OCI-LY1 (cell line): ENCODE results near the gene TRAPPC13.

ENCODE experiments used
- H2AFZ ChIP-seq: fragments of 200-600 bp; sonication (generic), shearing (Covaris generic); 2 replicates; pipeline ENCODE4 v1.6.0; 2014; ENCODE audit warnings: antibody characterized with exemption, mild to moderate bottlenecking, low read length
- H3F3A ChIP-seq: fragments of 200-600 bp; sonication (generic), shearing (Covaris generic); 2 replicates; pipeline ENCODE4 v1.6.0; 2014; ENCODE audit warnings: mild to moderate bottlenecking, antibody characterized with exemption, low read length, moderate library complexity; ENCODE audit not compliant: insufficient read depth
- H3K27ac ChIP-seq: fragments of 200-600 bp; sonication (generic); 2 replicates; pipeline ENCODE4 v1.5.1; 2014; ENCODE audit warnings: low read length, mixed run types, mild to moderate bottlenecking, low read depth; ENCODE audit not compliant: poor library complexity, severe bottlenecking
- H3K27me3 ChIP-seq: fragments of 200-600 bp; sonication (generic); 2 replicates; pipeline ENCODE4 v1.6.0; 2014; ENCODE audit warnings: antibody characterized with exemption, mild to moderate bottlenecking, low read length, moderate library complexity; ENCODE audit not compliant: insufficient read depth
- H3K36me3 ChIP-seq: fragments of 200-600 bp; sonication (generic); 2 replicates; pipeline ENCODE4 v1.6.1; 2014; ENCODE audit warnings: mild to moderate bottlenecking, antibody characterized with exemption, low read length, moderate library complexity, mixed read lengths; ENCODE audit not compliant: insufficient read depth
- H3K4me1 ChIP-seq: fragments of 200-600 bp; sonication (generic); 2 replicates; pipeline ENCODE4 v1.5.1; 2014; ENCODE audit warnings: mild to moderate bottlenecking, low read length, moderate library complexity; ENCODE audit not compliant: insufficient read depth, severe bottlenecking
- H3K4me2 ChIP-seq: fragments of 200-600 bp; sonication (generic), shearing (Covaris generic); 2 replicates; pipeline ENCODE4 v1.6.1; 2014; ENCODE audit warnings: low read length
- H3K4me3 ChIP-seq: fragments of 200-600 bp; sonication (generic); 2 replicates; pipeline ENCODE4 v1.5.1; 2014; ENCODE audit warnings: low read length, low read depth, mild to moderate bottlenecking, mixed read lengths; ENCODE audit not compliant: poor library complexity, severe bottlenecking
- H3K79me2 ChIP-seq: fragments of 200-600 bp; shearing (Covaris generic); 2 replicates; pipeline ENCODE4 v1.6.1; 2016; ENCODE audit warnings: mixed run types, low read length, mixed read lengths; ENCODE audit not compliant: insufficient read depth
- H3K9ac ChIP-seq: fragments of 200-600 bp; sonication (generic), shearing (Covaris generic); 2 replicates; pipeline ENCODE4 v1.6.1; 2014; ENCODE audit warnings: mild to moderate bottlenecking, low read length, mixed read lengths
- H3K9me2 ChIP-seq: fragments of 200-600 bp; sonication (generic), shearing (Covaris generic); 2 replicates; pipeline ENCODE4 v1.6.1; 2014; ENCODE audit warnings: low read depth, mild to moderate bottlenecking, low read length, mixed read lengths
- H3K9me3 ChIP-seq: fragments of 200-600 bp; shearing (Covaris generic); 2 replicates; pipeline ENCODE4 v1.6.1; 2014; ENCODE audit warnings: low read length, mixed read lengths
- H4K20me1 ChIP-seq: fragments of 200-600 bp; sonication (generic), shearing (Covaris generic); 2 replicates; pipeline ENCODE4 v1.6.0; 2016; ENCODE audit warnings: mild to moderate bottlenecking, low read length; ENCODE audit not compliant: insufficient read depth
- CTCF ChIP-seq: fragments of 200-600 bp; sonication (generic), shearing (Covaris generic); IDR thresholded peaks from 2 replicates; pipeline ENCODE4 v1.5.1; 2017; ENCODE audit warnings: mild to moderate bottlenecking, antibody characterized with exemption, low read length, moderate library complexity, mixed read lengths
- EZH2 ChIP-seq: fragments of 200-600 bp; sonication (generic), shearing (Covaris generic); IDR thresholded peaks from 2 replicates; pipeline ENCODE4 v1.8.0; 2017; ENCODE audit warnings: borderline replicate concordance, mixed run types, mild to moderate bottlenecking, antibody characterized with exemption, low read length, moderate library complexity, mixed read lengths

Gene TRAPPC13

GRCh38 chr5:65630981-65631380 is 6.2 kb downstream of the TRAPPC13 start:
- Histone ChIP-seq H3K27me3 (no peaks in the 10 kb centered on the region), H3F3A (no peaks in the 10 kb centered on the region), H3K4me3 (no peak overlapping the region), H3K36me3 (peaks cover 25% of the 10 kb centered on the region), H3K9ac (no peak overlapping the region), H3K79me2 (peaks cover 50% of the 10 kb centered on the region), H3K9me2 (no peaks in the 10 kb centered on the region), H2AFZ (no peak overlapping the region), H3K4me1 (peaks cover 16% of the 10 kb centered on the region), H3K27ac (no peak overlapping the region), H4K20me1 (peaks cover 3% of the 10 kb centered on the region; the same call in 1 of the 2 replicates), H3K9me3 (no peaks in the 10 kb centered on the region), H3K4me2 (no peak overlapping the region)
- TF ChIP-seq CTCF (no peak), EZH2 (no peak)

DNA sequence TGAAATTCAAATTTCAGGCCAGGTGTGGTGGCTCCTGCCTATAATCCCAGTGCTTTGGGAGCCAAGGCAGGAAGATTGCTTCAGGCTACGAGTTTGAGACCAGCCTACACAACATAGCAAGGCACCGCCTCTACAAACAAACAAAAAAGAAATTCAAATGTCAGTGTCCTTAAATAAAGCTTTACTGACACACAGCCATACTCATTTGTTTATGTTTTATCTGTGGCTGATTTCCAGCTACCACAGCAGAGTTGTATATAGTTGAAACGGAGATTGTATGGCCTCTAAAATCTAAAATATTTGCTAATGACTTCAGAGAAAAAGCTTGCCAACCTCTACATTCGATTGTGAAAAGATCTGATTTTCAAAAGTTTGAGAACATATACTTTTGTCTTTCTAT is 15.4 kb downstream of the TRAPPC13 start:
- Histone ChIP-seq H3K4me1 (no peaks in the 10 kb centered on the region), H3K36me3 (peaks cover 49% of the 10 kb centered on the region), H3F3A (no peaks in the 10 kb centered on the region), H3K79me2 (no peaks in the 10 kb centered on the region), H3K9me3 (no peaks in the 10 kb centered on the region), H3K4me2 (no peak overlapping the region), H2AFZ (no peak overlapping the region), H3K27ac (no peak overlapping the region), H3K27me3 (no peaks in the 10 kb centered on the region), H3K4me3 (no peak overlapping the region), H3K9ac (no peak overlapping the region), H3K9me2 (no peaks in the 10 kb centered on the region), H4K20me1 (no peaks in the 10 kb centered on the region)
- TF ChIP-seq EZH2 (no peak), CTCF (no peak)

- H3K9ac ChIP-seq: no peak overlapping the region
- no peak overlapping the region for H3K27ac ChIP-seq
- H3K36me3 ChIP-seq: peaks cover 9% of the 10 kb centered on the region; the same call in 1 of the 2 replicates
- no peaks in the 10 kb centered on the region for H4K20me1 ChIP-seq
- H3K9me3 ChIP-seq: no peaks in the 10 kb centered on the region
- H3F3A ChIP-seq: no peaks in the 10 kb centered on the region
- no peaks in the 10 kb centered on the region for H3K9me2 ChIP-seq
- no peak for TF ChIP-seq CTCF
- no peak for TF ChIP-seq EZH2
- H3K4me3 ChIP-seq: no peak overlapping the region
- H3K4me2 ChIP-seq: no peak overlapping the region
- H2AFZ ChIP-seq: no peak overlapping the region
- H3K79me2 ChIP-seq: no peaks in the 10 kb centered on the region
- H3K4me1 ChIP-seq: no peaks in the 10 kb centered on the region
- no peaks in the 10 kb centered on the region for H3K27me3 ChIP-seq
These were observed 22.1 kb downstream of the TRAPPC13 start for GRCh38 chr5:65646938-65647337.
